ENCODE measurements around the gene SUSD1.

- no peak for TF ChIP-seq CTCF (conservative IDR thresholded peaks at IDR 0.05; ENCODE audit: low read length)
- TF ChIP-seq EZH2phosphoT487 (IDR thresholded peaks at IDR 0.05; ENCODE audit: borderline replicate concordance, low read depth, low read length): no peak
These were observed 143.7 kb downstream of the SUSD1 start for GRCh38 chr9:112031400-112031799.
